Parathyroid adenoma (tissue), 2 donors: ENCODE results near the gene RERE.

Experiments used
- H2AFZ ChIP-seq: fragments of 300-600 bp; sonication (generic); one replicate; pipeline ENCODE4 v1.7.0; 2017; ENCODE audit warnings: antibody characterized with exemption, mild to moderate bottlenecking
- H3K27ac ChIP-seq: fragments of 300-600 bp; sonication (generic); one replicate; pipeline ENCODE4 v1.7.0; 2017
- H3K27me3 ChIP-seq: fragments of 300-600 bp; sonication (generic); one replicate; pipeline ENCODE4 v1.7.0; 2017; ENCODE audit warnings: low read length; ENCODE audit not compliant: control insufficient read depth, insufficient read depth
- H3K36me3 ChIP-seq: fragments of 300-600 bp; sonication (generic); one replicate; pipeline ENCODE4 v1.7.0; 2017; ENCODE audit warnings: low read length; ENCODE audit not compliant: control insufficient read depth, insufficient read depth
- H3K4me1 ChIP-seq: fragments of 300-600 bp; sonication (generic); one replicate; pipeline ENCODE4 v1.7.0; 2017; ENCODE audit warnings: control low read depth
- H3K4me2 ChIP-seq: fragments of 300-600 bp; sonication (generic); one replicate; pipeline ENCODE4 v1.7.0; 2017; ENCODE audit warnings: low read length
- H3K4me3 ChIP-seq: fragments of 300-600 bp; sonication (generic); one replicate; pipeline ENCODE4 v1.7.0; 2017; ENCODE audit warnings: low read depth, low read length
- H3K79me2 ChIP-seq: fragments of 300-600 bp; sonication (generic); one replicate; pipeline ENCODE4 v1.7.0; 2017; ENCODE audit warnings: control low read depth
- H3K9ac ChIP-seq: fragments of 300-600 bp; sonication (generic); one replicate; pipeline ENCODE4 v1.7.0; 2017; ENCODE audit warnings: mild to moderate bottlenecking
- H3K9me3 ChIP-seq: fragments of 300-600 bp; sonication (generic); one replicate; pipeline ENCODE4 v1.7.0; 2017; ENCODE audit warnings: low read length; ENCODE audit not compliant: control insufficient read depth
- TF ChIP-seq, protein P1 (sequence below): fragments of 300-600 bp; sonication (generic); IDR thresholded peaks from one replicate; pipeline ENCODE4 v1.7.0; 2017; ENCODE audit warnings: antibody characterized with exemption, mild to moderate bottlenecking
- donor health status: primary hyperparathyroidism.

Gene RERE

DNA sequence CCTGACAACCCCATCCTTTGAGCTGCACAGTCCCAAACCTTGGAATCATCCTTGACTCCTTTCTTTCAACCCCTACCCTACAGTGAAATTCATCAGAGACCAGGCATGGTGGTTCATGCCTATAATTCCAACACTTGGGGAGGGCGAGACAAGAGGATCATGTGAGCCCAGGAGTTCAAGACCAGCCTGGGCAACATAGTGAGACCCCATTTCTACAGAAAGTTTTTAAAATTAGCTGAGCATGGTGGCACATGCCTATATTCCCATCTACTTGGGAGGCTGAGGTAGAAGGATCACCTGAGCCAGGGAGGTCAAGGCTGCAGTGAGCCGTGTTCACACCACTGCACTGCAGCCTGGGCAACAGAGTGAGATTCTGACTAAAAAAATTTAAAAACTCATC is 34.5 kb downstream of the RERE start:
- Histone ChIP-seq H3K4me2 (no peak overlapping the region), H3K36me3 (no peaks in the 10 kb centered on the region), H3K9ac (no peak overlapping the region), H3K4me1 (peaks cover 3% of the 10 kb centered on the region), H3K27ac (no peak overlapping the region), H3K4me3 (no peak overlapping the region), H3K79me2 (no peaks in the 10 kb centered on the region), H3K9me3 (no peaks in the 10 kb centered on the region), H2AFZ (no peak overlapping the region), H3K27me3 (no peaks in the 10 kb centered on the region)
- TF ChIP-seq, protein P1, sequence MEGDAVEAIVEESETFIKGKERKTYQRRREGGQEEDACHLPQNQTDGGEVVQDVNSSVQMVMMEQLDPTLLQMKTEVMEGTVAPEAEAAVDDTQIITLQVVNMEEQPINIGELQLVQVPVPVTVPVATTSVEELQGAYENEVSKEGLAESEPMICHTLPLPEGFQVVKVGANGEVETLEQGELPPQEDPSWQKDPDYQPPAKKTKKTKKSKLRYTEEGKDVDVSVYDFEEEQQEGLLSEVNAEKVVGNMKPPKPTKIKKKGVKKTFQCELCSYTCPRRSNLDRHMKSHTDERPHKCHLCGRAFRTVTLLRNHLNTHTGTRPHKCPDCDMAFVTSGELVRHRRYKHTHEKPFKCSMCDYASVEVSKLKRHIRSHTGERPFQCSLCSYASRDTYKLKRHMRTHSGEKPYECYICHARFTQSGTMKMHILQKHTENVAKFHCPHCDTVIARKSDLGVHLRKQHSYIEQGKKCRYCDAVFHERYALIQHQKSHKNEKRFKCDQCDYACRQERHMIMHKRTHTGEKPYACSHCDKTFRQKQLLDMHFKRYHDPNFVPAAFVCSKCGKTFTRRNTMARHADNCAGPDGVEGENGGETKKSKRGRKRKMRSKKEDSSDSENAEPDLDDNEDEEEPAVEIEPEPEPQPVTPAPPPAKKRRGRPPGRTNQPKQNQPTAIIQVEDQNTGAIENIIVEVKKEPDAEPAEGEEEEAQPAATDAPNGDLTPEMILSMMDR = no peak

DNA sequence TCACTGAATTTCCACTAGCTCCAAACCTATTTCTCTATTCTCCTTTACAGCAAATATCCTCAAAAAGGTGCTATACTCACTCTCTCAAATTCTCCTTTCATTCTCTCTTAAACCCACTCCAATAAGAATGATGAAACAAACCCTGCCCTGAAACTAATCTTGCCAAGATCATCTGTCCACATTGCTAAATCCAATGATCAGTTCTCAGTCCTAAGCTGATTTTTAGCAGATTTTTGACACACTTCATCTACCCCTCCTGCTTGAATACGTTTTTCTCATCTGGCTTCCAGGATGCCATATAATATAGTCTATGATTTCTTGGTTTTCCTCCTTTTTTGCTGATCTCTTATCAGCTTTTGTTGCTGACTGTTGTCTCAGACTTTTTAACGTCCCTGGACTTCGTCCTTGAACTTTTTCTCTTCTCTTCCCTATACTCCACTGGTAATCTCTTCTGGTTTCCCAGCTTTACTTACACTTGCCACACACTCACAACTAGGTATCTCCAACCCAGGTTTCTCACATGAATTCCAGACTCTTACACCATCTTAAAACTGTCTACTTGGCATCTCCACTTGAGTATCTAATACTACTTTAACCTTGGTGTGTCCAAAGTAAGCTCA is 35.3 kb downstream of the RERE start:
- H3K36me3 ChIP-seq = no peaks in the 10 kb centered on the region
- H3K4me1 ChIP-seq = peaks cover 3% of the 10 kb centered on the region
- TF ChIP-seq, protein P1 = no peak
- H2AFZ ChIP-seq = no peak overlapping the region
- no peak overlapping the region for H3K4me3 ChIP-seq
- H3K27ac ChIP-seq = no peak overlapping the region
- H3K9ac ChIP-seq = no peak overlapping the region
- H3K9me3 ChIP-seq = no peaks in the 10 kb centered on the region
- no peaks in the 10 kb centered on the region for H3K79me2 ChIP-seq
- no peaks in the 10 kb centered on the region for H3K27me3 ChIP-seq
- H3K4me2 ChIP-seq = no peak overlapping the region

DNA sequence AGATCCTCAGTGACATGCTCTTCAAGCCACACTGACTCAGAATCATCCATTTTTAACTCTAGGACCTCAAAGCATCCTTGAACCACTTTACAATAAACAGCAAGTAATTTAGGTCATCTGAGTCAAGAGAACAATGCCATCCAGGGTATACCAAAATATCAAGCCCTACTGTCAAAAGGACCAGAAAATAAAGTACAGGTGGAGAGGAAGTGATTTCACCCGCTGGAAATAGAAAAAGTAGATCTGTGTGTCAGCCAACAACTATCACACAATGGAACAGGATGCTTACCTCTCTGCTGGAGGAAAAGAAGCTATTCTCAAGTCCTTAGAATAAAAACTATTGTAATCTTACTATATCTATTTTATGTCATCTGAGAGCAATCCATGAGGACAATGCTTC is 37.0 kb downstream of the RERE start:
- H3K4me2 ChIP-seq = no peak overlapping the region
- TF ChIP-seq, protein P1 = no peak
- no peak overlapping the region for H3K4me3 ChIP-seq
- no peak overlapping the region for H2AFZ ChIP-seq
- no peak overlapping the region for H3K27ac ChIP-seq
- peaks cover 3% of the 10 kb centered on the region for H3K4me1 ChIP-seq
- H3K36me3 ChIP-seq = no peaks in the 10 kb centered on the region
- H3K9ac ChIP-seq = no peak overlapping the region
- H3K9me3 ChIP-seq = no peaks in the 10 kb centered on the region
- no peaks in the 10 kb centered on the region for H3K79me2 ChIP-seq
- H3K27me3 ChIP-seq = no peaks in the 10 kb centered on the region

DNA sequence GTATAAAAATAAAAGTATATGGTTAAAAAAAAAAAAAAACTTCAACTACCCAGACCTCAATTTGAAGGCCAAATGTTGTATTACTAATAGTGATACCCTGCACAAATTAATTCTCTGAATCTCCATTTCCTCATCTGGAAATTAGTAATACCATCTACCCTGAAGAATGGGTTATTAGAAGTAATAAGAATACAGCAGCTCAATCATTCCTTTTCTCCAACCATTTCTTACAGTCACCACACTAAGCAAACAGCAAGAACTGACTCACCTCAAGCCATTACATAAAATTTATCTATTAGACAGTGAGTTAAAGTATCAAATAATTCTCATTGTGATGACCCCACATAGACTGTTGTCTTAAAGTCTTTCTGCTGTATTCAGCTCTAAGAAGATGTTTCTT is 39.6 kb downstream of the RERE start:
- Histone ChIP-seq H3K9me3 (no peaks in the 10 kb centered on the region), H3K27ac (no peak overlapping the region), H3K36me3 (no peaks in the 10 kb centered on the region), H3K4me1 (no peaks in the 10 kb centered on the region), H3K9ac (no peak overlapping the region), H2AFZ (no peak overlapping the region), H3K27me3 (no peaks in the 10 kb centered on the region), H3K4me3 (no peak overlapping the region), H3K4me2 (no peak overlapping the region), H3K79me2 (no peaks in the 10 kb centered on the region)
- TF ChIP-seq, protein P1 = no peak

DNA sequence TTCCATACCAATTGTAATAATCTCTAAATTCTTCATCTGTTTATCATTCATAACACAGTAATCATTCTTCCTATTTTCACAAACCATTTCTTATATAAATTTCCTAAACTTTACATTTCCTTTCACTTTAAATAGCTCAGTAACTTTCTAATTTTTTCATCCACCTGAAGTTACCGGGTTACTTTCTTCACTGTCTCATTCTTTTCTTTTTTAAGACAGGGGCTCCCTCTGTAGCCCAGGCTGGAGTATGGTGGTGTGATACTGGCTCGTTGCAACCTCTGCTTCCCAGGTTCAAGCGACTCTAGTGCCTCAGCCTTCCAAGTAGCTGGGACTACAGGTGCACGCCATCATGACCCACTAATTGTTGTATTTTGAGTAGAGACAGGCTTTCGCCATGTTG is 41.3 kb downstream of the RERE start:
- TF ChIP-seq, protein P1 = no peak
- H3K36me3 ChIP-seq = no peaks in the 10 kb centered on the region
- no peaks in the 10 kb centered on the region for H3K27me3 ChIP-seq
- no peaks in the 10 kb centered on the region for H3K79me2 ChIP-seq
- H2AFZ ChIP-seq = no peak overlapping the region
- no peak overlapping the region for H3K27ac ChIP-seq
- H3K4me1 ChIP-seq = no peaks in the 10 kb centered on the region
- no peak overlapping the region for H3K4me3 ChIP-seq
- no peaks in the 10 kb centered on the region for H3K9me3 ChIP-seq
- H3K9ac ChIP-seq = no peak overlapping the region
- no peak overlapping the region for H3K4me2 ChIP-seq
